Panc1 (cell line): ENCODE measurements around the gene CASR.

Experiments
- CTCF ChIP-seq: fragments of 450-650 bp; IDR thresholded peaks from 2 replicates; pipeline ENCODE4 v1.5.1; 2017; ENCODE audit warnings: mild to moderate bottlenecking
- POLR2AphosphoS5 ChIP-seq: IDR thresholded peaks from 2 replicates; pipeline ENCODE4 v1.6.1; 2012; ENCODE audit warnings: mild to moderate bottlenecking, low read depth, low read length, moderate library complexity
- SIN3A ChIP-seq: IDR thresholded peaks from 2 replicates; pipeline ENCODE4 v1.6.1; 2012; ENCODE audit warnings: low read depth, mild to moderate bottlenecking, low read length, moderate library complexity, borderline replicate concordance; ENCODE audit not compliant: insufficient read depth

GRCh38 chr3:122199552-122199951, 16.1 kb downstream of the CASR start:
- TF ChIP-seq CTCF (no peak), POLR2AphosphoS5 (no peak), SIN3A (no peak)
